Ramos (cell line): ENCODE measurements around the gene RNF168.
"Not testable (repeated sequence)": the region's sequence is repeated elsewhere in the genome, so short reads cannot be mapped to it uniquely, and the experiment has no call there.

Experiments used
- in situ Hi-C: fragments of 300-500 bp; cut with MboI; formaldehyde crosslinking; loops from one replicate; pipeline ENCODE4 v1.14.3; 2022; ENCODE audit warnings: low sequenced_read_pairs; ENCODE audit not compliant: unreplicated experiment

The RNF168 gene

GRCh38 chr3:196517162-196517800 lies 13.7 kb upstream of the RNF168 start:
- in situ Hi-C loops = loop anchor here (10.0 kb wide), 1 partner anchor 492 kb away; no protein-coding TSS in a partner anchor

GRCh38 chr3:196514913-196515621 lies 11.5 kb upstream of the RNF168 start, which contains the start of gene SMCO1:
Gene SMCO1 (minus strand): TSS chr3:196515346. CDS start chr3:196515209, 137 bp downstream.
- in situ Hi-C loops = loop anchor here (10.0 kb wide), 1 partner anchor 490 kb away; no protein-coding TSS in a partner anchor

GRCh38 chr3:196514350-196514716 lies 10.8 kb upstream of the RNF168 start:
- in situ Hi-C loops = loop anchor here (10.0 kb wide), 1 partner anchor 490 kb away; no protein-coding TSS in a partner anchor

GRCh38 chr3:196513697-196514349 lies 10.3 kb upstream of the RNF168 start:
- in situ Hi-C loops = loop anchor here (10.0 kb wide), 1 partner anchor 489 kb away; no protein-coding TSS in a partner anchor

- in situ Hi-C loops = loop anchor here (10.0 kb wide), 1 partner anchor 487 kb away; no protein-coding TSS in a partner anchor
Observed at GRCh38 chr3:196511646-196512425, 8.3 kb upstream of the RNF168 start.

GRCh38 chr3:196511108-196511507 lies 7.5 kb upstream of the RNF168 start:
- in situ Hi-C loops = loop anchor here (10.0 kb wide), 1 partner anchor 486 kb away; no protein-coding TSS in a partner anchor

GRCh38 chr3:196506687-196507086 lies 3.1 kb upstream of the RNF168 start:
- in situ Hi-C loops = no loop called here

GRCh38 chr3:196504556-196504955 lies 988 bp upstream of the RNF168 start:
- in situ Hi-C loops = no loop called here

- in situ Hi-C loops = not testable (repeated sequence)
Observed at GRCh38 chr3:196504077-196504398, 470 bp upstream of the RNF168 start.

- in situ Hi-C loops = no loop called here
Observed at GRCh38 chr3:196502775-196503195, 783 bp downstream of the RNF168 start.

- in situ Hi-C loops = no loop called here
Observed at GRCh38 chr3:196501316-196502044, 2.1 kb downstream of the RNF168 start.

- in situ Hi-C loops = no loop called here
Observed at GRCh38 chr3:196499807-196500524, 3.6 kb downstream of the RNF168 start.

- in situ Hi-C loops = no loop called here
Observed at GRCh38 chr3:196499061-196499460, 4.5 kb downstream of the RNF168 start.

GRCh38 chr3:196498297-196498696 lies 5.3 kb downstream of the RNF168 start:
- in situ Hi-C loops = no loop called here

GRCh38 chr3:196496183-196496582 lies 7.4 kb downstream of the RNF168 start:
- in situ Hi-C loops = no loop called here

- in situ Hi-C loops = no loop called here
Observed at GRCh38 chr3:196493292-196493691, 10.3 kb downstream of the RNF168 start.

- in situ Hi-C loops = no loop called here
Observed at GRCh38 chr3:196492080-196492479, 11.5 kb downstream of the RNF168 start.

- in situ Hi-C loops = no loop called here
Observed at GRCh38 chr3:196489747-196490146, 13.8 kb downstream of the RNF168 start.

GRCh38 chr3:196486263-196486662 lies 17.3 kb downstream of the RNF168 start:
- in situ Hi-C loops = no loop called here
